WTC11 (cell line): ENCODE results near the gene PLEKHM3.

ENCODE experiments used
- CTCF ChIP-seq: fragments of 200-600 bp; IDR thresholded peaks from 2 replicates; pipeline ENCODE4 v1.8.0; 2022; ENCODE audit warnings: antibody characterized with exemption
- KAT7 ChIP-seq: sonication (generic); formaldehyde crosslinking; IDR thresholded peaks from 2 replicates; pipeline ENCODE4 v1.8.1; 2023; ENCODE audit warnings: missing genetic modification reagents, mild to moderate bottlenecking, borderline replicate concordance

- TF ChIP-seq KAT7 (CRISPR knock-in tag), result no peak
- TF ChIP-seq CTCF, result peak; percentile 56; the same call in 1 of the 2 replicates
These were observed 47.0 kb upstream of the PLEKHM3 start for GRCh38 chr2:208072250-208072892.
